HEK293T (cell line): Measurements from ENCODE around the gene ABCD1.
A peak's percentile ranks its signal among the peaks of the same experiment; 100 is the strongest.
"Not testable (repeated sequence)": the region's sequence is repeated elsewhere in the genome, so short reads cannot be mapped to it uniquely, and the experiment has no call there.

Source experiments
- CTCF ChIA-PET: fragments of 350-600 bp; formaldehyde crosslinking; extraction: SDS; loops from one replicate; lab custom pipeline; 2021; ENCODE audit warnings: antibody characterized with exemption, inconsistent platforms; lab: Yijun Ruan, JAX
- POLR2A ChIA-PET: fragments of 350-600 bp; formaldehyde crosslinking; extraction: SDS; loops from one replicate; lab custom pipeline; 2020; ENCODE audit warnings: antibody characterized with exemption, inconsistent platforms; lab: Yijun Ruan, JAX
- DNase-seq: peaks from one replicate; pipeline ENCODE4 v3.0.0; 2012; ENCODE audit warnings: mixed read lengths; ENCODE audit errors: extremely low spot score
- ARNT ChIP-seq: fragments of 450-650 bp; IDR thresholded peaks from 2 replicates; pipeline ENCODE4 v1.6.1; 2017; ENCODE audit warnings: mild to moderate bottlenecking
- BHLHE40 ChIP-seq: fragments of 450-650 bp; IDR thresholded peaks from 2 replicates; pipeline ENCODE4 v1.6.1; 2016; ENCODE audit warnings: mild to moderate bottlenecking, moderate library complexity, borderline replicate concordance
- CTBP1 ChIP-seq: fragments of 450-650 bp; IDR thresholded peaks from 2 replicates; pipeline ENCODE4 v1.6.1; 2016; ENCODE audit warnings: borderline replicate concordance
- ELF4 ChIP-seq: fragments of 450-650 bp; IDR thresholded peaks from 2 replicates; pipeline ENCODE4 v1.6.1; 2017; ENCODE audit warnings: antibody characterized with exemption
- FOXA1 ChIP-seq: fragments of 450-650 bp; IDR thresholded peaks from 2 replicates; pipeline ENCODE4 v1.6.1; 2016; ENCODE audit warnings: mild to moderate bottlenecking
- FOXK2 ChIP-seq: fragments of 450-650 bp; IDR thresholded peaks from 2 replicates; pipeline ENCODE4 v1.6.1; 2016; ENCODE audit warnings: mild to moderate bottlenecking
- FOXM1 ChIP-seq: fragments of 450-650 bp; IDR thresholded peaks from 2 replicates; pipeline ENCODE4 v1.6.1; 2017; ENCODE audit warnings: mild to moderate bottlenecking, borderline replicate concordance
- HDGF ChIP-seq: fragments of 450-650 bp; IDR thresholded peaks from 2 replicates; pipeline ENCODE4 v1.6.1; 2017; ENCODE audit warnings: antibody characterized with exemption, borderline replicate concordance
- L3MBTL2 ChIP-seq: fragments of 450-650 bp; conservative IDR thresholded peaks from 2 replicates; pipeline ENCODE4 v1.6.1; 2016; ENCODE audit warnings: mild to moderate bottlenecking
- LEF1 ChIP-seq: fragments of 450-650 bp; IDR thresholded peaks from 2 replicates; pipeline ENCODE4 v1.6.1; 2017; ENCODE audit warnings: mild to moderate bottlenecking, borderline replicate concordance
- NFRKB ChIP-seq: fragments of 450-650 bp; IDR thresholded peaks from 2 replicates; pipeline ENCODE4 v1.6.1; 2016; ENCODE audit warnings: mild to moderate bottlenecking, moderate library complexity
- PKNOX1 ChIP-seq: fragments of 450-650 bp; IDR thresholded peaks from 2 replicates; pipeline ENCODE4 v1.6.1; 2016
- SP1 ChIP-seq: fragments of 450-650 bp; IDR thresholded peaks from 2 replicates; pipeline ENCODE4 v1.6.1; 2017
- SUZ12 ChIP-seq: fragments of 450-650 bp; IDR thresholded peaks from 2 replicates; pipeline ENCODE4 v1.6.1; 2016; ENCODE audit warnings: mild to moderate bottlenecking
- TARDBP ChIP-seq: fragments of 450-650 bp; IDR thresholded peaks from 2 replicates; pipeline ENCODE4 v1.6.1; 2016
- ZNF384 ChIP-seq: fragments of 450-650 bp; IDR thresholded peaks from 2 replicates; pipeline ENCODE4 v1.6.1; 2016

Gene ABCD1

GRCh38 chrX:153724252-153725038, at the start of gene ABCD1, which contains the start of gene BCAP31:
Gene ABCD1 (plus strand): TSS chrX:153724856. CDS start chrX:153725267, 411 bp downstream.
Gene BCAP31 (minus strand): TSS chrX:153724387. CDS start chrX:153723244, 1,143 bp downstream.
- DNase-seq = peak; percentile 95
- CTCF ChIA-PET = no interaction called here
- TF ChIP-seq CTBP1 = no peak
- no peak for TF ChIP-seq FOXM1
- TF ChIP-seq PKNOX1 = no peak
- no peak for TF ChIP-seq SUZ12
- TF ChIP-seq SP1 = no peak
- no peak for TF ChIP-seq BHLHE40
- no peak for TF ChIP-seq L3MBTL2
- TF ChIP-seq NFRKB = no peak
- no peak for TF ChIP-seq FOXA1
- TF ChIP-seq FOXK2 = no peak
- no peak for TF ChIP-seq ELF4
- TF ChIP-seq HDGF = no peak
- TF ChIP-seq ARNT = no peak
- no peak for TF ChIP-seq TARDBP
- no peak for TF ChIP-seq ZNF384
- no peak for TF ChIP-seq LEF1
- POLR2A ChIA-PET = interaction anchor here (1.4 kb wide), 1 partner anchor 11 kb away, joined by 5 read pairs; no protein-coding TSS in a partner anchor

DNA sequence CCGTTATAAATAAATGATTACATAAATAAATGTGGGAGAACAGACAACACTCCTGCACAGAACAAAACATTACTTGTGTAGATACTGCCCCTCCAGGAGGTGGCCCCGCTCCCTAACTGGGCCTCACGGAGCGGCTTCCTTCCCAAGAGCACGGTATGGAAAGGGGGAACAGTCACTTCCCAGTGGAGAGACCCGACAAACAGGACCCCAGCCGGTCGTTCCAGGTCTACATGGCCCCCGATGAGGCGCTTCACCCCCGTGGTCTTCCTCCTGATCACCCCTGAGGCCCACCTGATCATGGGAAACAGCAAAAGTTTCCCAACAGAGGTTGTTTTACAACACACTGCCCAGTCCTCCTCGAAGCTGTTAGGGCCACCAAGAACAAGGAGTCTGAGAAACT, 43.5 kb upstream of the ABCD1 start:
- no peak for DNase-seq
- ChIA-PET POLR2A (no interaction called here), CTCF (no interaction called here)
- TF ChIP-seq FOXA1 (no peak), LEF1 (no peak), ZNF384 (no peak), BHLHE40 (no peak), TARDBP (no peak), SUZ12 (no peak), HDGF (no peak), ARNT (no peak), SP1 (no peak), ELF4 (no peak), L3MBTL2 (no peak), FOXM1 (no peak), CTBP1 (no peak), NFRKB (no peak), FOXK2 (no peak), PKNOX1 (no peak)

- POLR2A ChIA-PET, DNase-seq: not testable (repeated sequence)
- CTCF ChIA-PET = interaction anchor here (1.4 to 2.4 kb wide), 3 partner anchors 14 to 144 kb away, joined by 4 to 13 read pairs (median 11); no protein-coding TSS in a partner anchor
Observed at GRCh38 chrX:153683486-153683885, 41.2 kb upstream of the ABCD1 start.

DNA sequence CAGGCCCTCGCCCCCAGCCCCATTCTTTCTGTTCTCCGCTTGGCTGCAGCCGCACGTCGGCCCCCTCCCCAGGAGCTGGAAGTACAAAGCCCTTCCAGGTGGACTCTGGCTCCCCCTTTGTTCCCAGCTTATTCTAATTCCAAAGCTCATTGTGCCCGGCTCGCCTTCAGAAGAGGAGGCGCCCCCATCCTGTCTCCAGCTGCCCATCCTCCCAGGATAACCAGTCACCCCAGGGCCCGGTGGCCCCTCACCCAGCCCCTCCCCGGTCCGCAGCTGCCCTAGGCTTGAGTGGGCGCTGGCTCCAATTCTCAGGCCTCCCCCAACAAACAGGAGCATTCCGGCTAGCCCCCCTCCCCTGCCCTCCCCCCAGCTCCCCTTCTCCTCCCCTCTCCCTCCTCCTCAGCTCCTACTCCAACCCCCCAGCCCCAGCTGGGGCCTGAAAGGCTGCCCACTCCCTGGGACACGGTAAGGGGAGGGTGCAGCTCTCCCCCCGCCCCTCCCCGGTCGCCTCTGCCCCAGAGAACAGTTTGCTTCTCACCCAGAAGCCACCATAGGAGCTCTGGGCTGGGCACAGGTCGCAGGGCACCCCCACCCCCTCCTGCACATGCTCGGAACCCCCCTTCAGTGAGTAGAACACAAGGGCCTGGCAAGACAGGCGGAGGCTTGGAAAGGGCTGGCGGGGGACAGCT, 40.0 kb upstream of the ABCD1 start:
- CTCF ChIA-PET = interaction anchor here (0.7 to 2.4 kb wide), 4 partner anchors 16 to 454 kb away, joined by 3 to 13 read pairs (median 8); no protein-coding TSS in a partner anchor
- POLR2A ChIA-PET = no interaction called here
- TF ChIP-seq NFRKB (no peak), L3MBTL2 (no peak), BHLHE40 (no peak), ELF4 (no peak), TARDBP (no peak), FOXA1 (no peak), PKNOX1 (no peak), SP1 (no peak), FOXK2 (no peak), ZNF384 (no peak), FOXM1 (no peak), CTBP1 (no peak), ARNT (no peak), SUZ12 (no peak), HDGF (no peak), LEF1 (no peak)
- no peak for DNase-seq

DNA sequence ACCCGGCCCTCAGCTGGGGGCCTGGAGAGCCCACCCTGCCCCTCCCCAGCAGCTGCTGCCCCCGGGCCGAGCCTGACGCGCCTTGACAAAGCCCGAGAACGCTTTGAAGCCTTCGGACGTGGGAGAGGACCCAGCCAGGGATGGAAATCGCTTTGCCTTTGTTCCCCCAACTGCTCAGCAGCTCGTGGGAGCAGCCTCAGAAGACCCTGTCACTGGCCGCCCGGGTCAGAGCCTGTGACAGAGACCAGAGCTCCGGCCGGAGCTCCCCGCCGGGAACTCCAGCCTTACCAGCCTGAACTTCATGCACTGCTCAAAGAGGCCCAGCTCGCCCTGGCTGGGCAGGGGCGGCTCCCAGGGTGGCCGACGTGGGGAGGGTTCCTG, 39.5 kb upstream of the ABCD1 start:
- no peak for DNase-seq
- TF ChIP-seq ARNT (no peak), ZNF384 (no peak), SUZ12 (no peak), SP1 (no peak), TARDBP (no peak), FOXK2 (no peak), L3MBTL2 (no peak), PKNOX1 (no peak), ELF4 (no peak), LEF1 (no peak), BHLHE40 (no peak)
- ChIA-PET CTCF (interaction anchor here (2.3 to 2.4 kb wide), 2 partner anchors 16 to 23 kb away, joined by 11 to 13 read pairs; no protein-coding TSS in a partner anchor), POLR2A (no interaction called here)
